Activated CD8-positive, alpha-beta T cell treated with anti-CD3 and anti-CD28 coated beads for 36 hours (primary cell): Measurements from ENCODE around the gene CANT1. TPM values are rescaled to one million over a fixed set of nuclear protein-coding genes. Genes with fewer than 3 reads are reported as not detected.

ENCODE experiments used
- ATAC-seq: fragments of 200-7000 bp; cut with Tn5 transposase; one replicate; pipeline ENCODE4 v1.10.0; 2021; ENCODE audit warnings: mild to moderate bottlenecking, moderate library complexity
- CTCF ChIA-PET: fragments of 350-600 bp; sonication (Branson Sonifier 250); formaldehyde crosslinking; loops from one replicate; lab custom pipeline; 2021; ENCODE audit warnings: antibody characterized with exemption; lab: Charles Lee
- POLR2A ChIA-PET: fragments of 350-600 bp; sonication (Branson Sonifier 250); formaldehyde crosslinking; loops from one replicate; lab custom pipeline; 2021; ENCODE audit warnings: antibody characterized with exemption; lab: Charles Lee
- DNase-seq: peaks from one replicate; pipeline ENCODE4 v3.0.0-alpha.2; 2020
- H3K27ac Mint-ChIP-seq: one replicate; pipeline ENCODE4 v1.8.0; 2021; ENCODE audit warnings: mild to moderate bottlenecking, mixed read lengths
- H3K27me3 Mint-ChIP-seq: one replicate; pipeline ENCODE4 v1.8.0; 2021; ENCODE audit warnings: mixed read lengths
- H3K36me3 Mint-ChIP-seq: one replicate; pipeline ENCODE4 v1.8.0; 2021; ENCODE audit warnings: low read depth, mixed read lengths
- H3K4me1 Mint-ChIP-seq: one replicate; pipeline ENCODE4 v1.8.0; 2021; ENCODE audit warnings: low read depth, mixed read lengths
- H3K4me3 Mint-ChIP-seq: one replicate; pipeline ENCODE4 v1.8.0; 2021; ENCODE audit warnings: mild to moderate bottlenecking, moderate library complexity, mixed read lengths
- H3K9me3 Mint-ChIP-seq: one replicate; pipeline ENCODE4 v1.8.0; 2021; ENCODE audit warnings: mixed read lengths
- intact Hi-C: fragments of 100-400 bp; cut with micrococcal nuclease; formaldehyde crosslinking; loops from one replicate; pipeline ENCODE4 v1.10.0; 2022
- total RNA-seq, 2 experiments: library from RNA; stranded (reverse); gene quantifications; one replicate each; pipeline ENCODE4 v1.2.3, GENCODE V29; 2021
- TF ChIP-seq, protein P1 (sequence below): fragments of 200-600 bp; IDR thresholded peaks from one replicate; pipeline ENCODE4 v1.8.0; 2022; ENCODE audit warnings: antibody characterized with exemption, mild to moderate bottlenecking

The CANT1 gene
- total RNA-seq, 2 experiments from 2014 or later = 41.4 to 48.2 TPM

DNA sequence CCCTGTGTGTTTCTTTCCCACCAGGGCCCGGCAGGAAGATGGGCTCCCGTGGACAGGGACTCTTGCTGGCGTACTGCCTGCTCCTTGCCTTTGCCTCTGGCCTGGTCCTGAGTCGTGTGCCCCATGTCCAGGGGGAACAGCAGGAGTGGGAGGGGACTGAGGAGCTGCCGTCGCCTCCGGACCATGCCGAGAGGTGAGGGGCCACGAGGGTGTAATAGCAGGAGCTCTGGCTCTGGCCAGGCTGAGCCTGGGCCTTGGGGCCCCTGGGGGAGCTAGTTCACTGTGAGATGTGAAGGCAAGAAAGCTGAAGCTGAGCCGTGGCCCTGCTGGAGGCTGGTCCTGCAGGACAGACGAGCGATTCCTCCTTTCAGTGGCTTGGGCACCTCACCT lies 34.4 kb upstream of the CANT1 start:
- CTCF ChIA-PET = interaction anchor here (0.8 to 3.2 kb wide), 9 partner anchors 10 to 350 kb away, joined by 3 to 35 read pairs (median 6); partner anchors contain the start of gene ENGASE
- POLR2A ChIA-PET = interaction anchor here (0.6 kb wide), 1 partner anchor 403 kb away, joined by 3 read pairs; no protein-coding TSS in a partner anchor
- ATAC-seq (no peak), DNase-seq (no peak)
- Mint-ChIP-seq H3K9me3 (no peaks in the 10 kb centered on the region), H3K27me3 (peaks cover 6% of the 10 kb centered on the region), H3K4me1 (no peaks in the 10 kb centered on the region), H3K4me3 (no peak overlapping the region), H3K27ac (no peak overlapping the region), H3K36me3 (no peaks in the 10 kb centered on the region)
- intact Hi-C loops = loop anchor here (10.0 kb wide), 1 partner anchor 351 kb away; no protein-coding TSS in a partner anchor
- TF ChIP-seq, protein P1, sequence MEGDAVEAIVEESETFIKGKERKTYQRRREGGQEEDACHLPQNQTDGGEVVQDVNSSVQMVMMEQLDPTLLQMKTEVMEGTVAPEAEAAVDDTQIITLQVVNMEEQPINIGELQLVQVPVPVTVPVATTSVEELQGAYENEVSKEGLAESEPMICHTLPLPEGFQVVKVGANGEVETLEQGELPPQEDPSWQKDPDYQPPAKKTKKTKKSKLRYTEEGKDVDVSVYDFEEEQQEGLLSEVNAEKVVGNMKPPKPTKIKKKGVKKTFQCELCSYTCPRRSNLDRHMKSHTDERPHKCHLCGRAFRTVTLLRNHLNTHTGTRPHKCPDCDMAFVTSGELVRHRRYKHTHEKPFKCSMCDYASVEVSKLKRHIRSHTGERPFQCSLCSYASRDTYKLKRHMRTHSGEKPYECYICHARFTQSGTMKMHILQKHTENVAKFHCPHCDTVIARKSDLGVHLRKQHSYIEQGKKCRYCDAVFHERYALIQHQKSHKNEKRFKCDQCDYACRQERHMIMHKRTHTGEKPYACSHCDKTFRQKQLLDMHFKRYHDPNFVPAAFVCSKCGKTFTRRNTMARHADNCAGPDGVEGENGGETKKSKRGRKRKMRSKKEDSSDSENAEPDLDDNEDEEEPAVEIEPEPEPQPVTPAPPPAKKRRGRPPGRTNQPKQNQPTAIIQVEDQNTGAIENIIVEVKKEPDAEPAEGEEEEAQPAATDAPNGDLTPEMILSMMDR = no peak

DNA sequence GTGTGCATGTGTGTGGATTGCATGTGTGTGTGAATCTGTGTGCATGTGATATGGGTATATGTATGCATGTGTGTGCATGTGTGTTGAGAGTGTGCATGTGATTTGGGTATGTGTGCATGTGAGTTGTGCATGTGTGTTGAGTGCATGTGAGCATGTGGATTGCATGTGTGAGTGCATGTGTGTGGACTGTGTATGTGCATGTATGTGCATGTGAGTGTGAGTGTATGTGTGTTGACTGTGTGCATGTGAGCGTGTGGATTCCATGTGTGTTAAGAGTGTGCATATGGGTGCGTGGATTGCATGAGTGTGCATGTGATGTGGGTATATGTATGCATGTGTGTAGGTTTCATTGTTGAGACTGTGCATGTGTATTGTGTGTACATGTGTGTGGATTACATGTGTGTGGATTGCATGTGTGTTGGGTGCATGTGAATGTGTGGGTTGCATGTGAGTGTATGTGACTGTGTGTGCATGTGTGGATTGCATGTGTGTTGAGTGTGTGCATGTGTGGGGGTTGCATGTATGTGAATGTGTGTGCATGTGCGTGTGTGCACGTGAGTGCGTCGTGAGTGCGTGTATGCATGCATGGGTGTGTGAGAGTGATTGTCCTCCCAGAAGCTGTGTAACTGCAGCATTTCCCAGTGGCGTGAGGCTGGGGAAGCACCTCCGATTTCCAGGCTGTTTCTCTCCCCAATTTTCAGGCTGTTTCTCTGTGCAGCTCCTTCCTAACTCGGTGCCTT lies 33.8 kb upstream of the CANT1 start:
- Mint-ChIP-seq H3K27ac (no peak overlapping the region), H3K27me3 (peaks cover 6% of the 10 kb centered on the region), H3K36me3 (no peaks in the 10 kb centered on the region), H3K4me3 (no peak overlapping the region), H3K9me3 (no peaks in the 10 kb centered on the region), H3K4me1 (no peaks in the 10 kb centered on the region)
- CTCF ChIA-PET = interaction anchor here (1.4 to 3.2 kb wide), 4 partner anchors 9 to 57 kb away, joined by 3 to 35 read pairs (median 14); partner anchors contain the start of gene ENGASE
- intact Hi-C loops = loop anchor here (10.0 kb wide), 1 partner anchor 351 kb away; no protein-coding TSS in a partner anchor
- ATAC-seq (no peak), DNase-seq (no peak)
- TF ChIP-seq, protein P1 = no peak
- POLR2A ChIA-PET = interaction anchor here (0.6 kb wide), 1 partner anchor 404 kb away, joined by 3 read pairs; no protein-coding TSS in a partner anchor

DNA sequence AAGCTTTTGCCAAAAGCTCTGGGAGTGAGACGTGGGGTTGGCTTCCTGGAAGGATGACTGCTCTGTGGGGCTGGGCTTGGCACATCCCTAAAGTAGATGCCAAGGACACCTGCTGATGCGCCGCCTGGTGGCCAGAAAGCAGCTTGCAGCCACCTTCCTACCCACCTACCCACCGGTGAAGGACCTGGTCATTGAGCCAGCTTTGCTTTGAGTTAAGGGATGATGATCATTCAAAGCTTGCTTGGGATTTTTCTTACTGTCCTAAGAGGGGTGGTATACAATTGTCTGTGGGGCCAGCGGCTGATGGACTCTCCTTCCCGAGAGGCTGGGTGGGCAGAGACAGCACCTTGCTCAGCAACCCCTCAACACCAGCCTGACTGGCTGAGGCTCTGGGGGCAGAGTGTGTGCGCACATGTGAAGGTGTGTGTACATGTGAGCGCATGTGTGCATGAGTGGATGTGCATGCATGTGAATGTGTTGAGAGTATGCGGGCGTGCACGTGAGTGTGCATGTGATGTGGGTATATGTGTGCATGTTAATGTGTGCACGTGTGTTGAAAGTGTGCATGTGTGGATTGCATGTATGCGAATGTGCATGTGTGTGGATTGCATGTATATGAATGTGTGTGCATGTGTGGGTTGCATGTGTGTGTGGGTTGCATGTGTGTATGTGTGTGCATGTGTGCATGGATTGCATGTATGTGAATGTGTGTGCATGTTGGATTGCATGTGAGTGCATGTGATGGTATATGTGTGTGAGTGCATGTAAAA lies 33.0 kb upstream of the CANT1 start:
- no peaks in the 10 kb centered on the region for H3K4me1 Mint-ChIP-seq
- intact Hi-C loops = loop anchor here (10.0 kb wide), 1 partner anchor 352 kb away; no protein-coding TSS in a partner anchor
- DNase-seq (peak; percentile 85), ATAC-seq (peak; percentile 68)
- no peak overlapping the region for H3K4me3 Mint-ChIP-seq
- H3K27me3 Mint-ChIP-seq = peaks cover 6% of the 10 kb centered on the region
- CTCF ChIA-PET = interaction anchor here (0.7 to 2.7 kb wide), 23 partner anchors 9 to 378 kb away, joined by 3 to 17 read pairs (median 4); no protein-coding TSS in a partner anchor
- H3K9me3 Mint-ChIP-seq = no peaks in the 10 kb centered on the region
- H3K27ac Mint-ChIP-seq = no peak overlapping the region
- H3K36me3 Mint-ChIP-seq = no peaks in the 10 kb centered on the region
- TF ChIP-seq, protein P1 = peak; percentile 80
- POLR2A ChIA-PET = interaction anchor here (0.7 kb wide), 1 partner anchor 90 kb away, joined by 3 read pairs; no protein-coding TSS in a partner anchor

DNA sequence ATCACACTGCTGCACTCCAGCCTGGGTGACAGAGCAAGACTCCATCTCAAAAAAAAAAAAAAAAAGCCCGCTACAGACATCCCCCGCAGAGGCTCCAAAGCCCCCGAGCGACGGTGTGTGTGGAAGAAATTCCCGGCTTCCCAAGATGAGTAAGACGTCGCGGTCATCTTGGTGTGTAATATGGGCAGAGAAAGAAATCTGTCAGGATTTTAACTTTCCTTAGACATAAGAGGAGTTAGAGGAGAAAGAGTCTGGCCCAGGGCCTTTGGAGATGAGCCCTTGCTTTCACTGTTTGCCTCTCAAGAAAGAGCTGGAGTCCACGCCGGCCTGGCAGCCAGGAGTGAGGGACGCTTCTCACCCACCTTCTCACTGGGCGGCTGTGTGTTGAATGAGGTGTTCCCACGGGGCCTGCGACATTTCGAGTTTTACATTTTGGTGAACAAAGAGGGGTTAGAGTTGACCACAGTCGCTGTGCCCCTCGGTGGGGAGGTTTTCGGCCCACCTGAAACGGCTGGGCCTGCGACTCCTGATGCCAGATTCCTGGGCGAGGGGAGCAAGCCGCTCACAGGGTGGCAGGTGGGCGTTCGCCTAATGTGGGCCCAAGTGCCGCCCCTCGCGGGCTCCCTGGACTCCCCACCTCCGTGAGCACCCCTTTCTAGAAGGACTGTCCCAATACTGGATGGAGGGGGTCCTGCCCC lies 32.3 kb upstream of the CANT1 start:
- ChIA-PET CTCF (interaction anchor here (0.7 to 2.7 kb wide), 23 partner anchors 9 to 377 kb away, joined by 3 to 17 read pairs (median 4); no protein-coding TSS in a partner anchor), POLR2A (interaction anchor here (0.7 kb wide), 1 partner anchor 90 kb away, joined by 3 read pairs; no protein-coding TSS in a partner anchor)
- peaks cover 6% of the 10 kb centered on the region for H3K27me3 Mint-ChIP-seq
- no peak for DNase-seq
- TF ChIP-seq, protein P1 = no peak
- ATAC-seq = no peak
- H3K4me3 Mint-ChIP-seq = no peak overlapping the region
- no peak overlapping the region for H3K27ac Mint-ChIP-seq
- intact Hi-C loops = loop anchor here (10.0 kb wide), 1 partner anchor 353 kb away; no protein-coding TSS in a partner anchor
- no peaks in the 10 kb centered on the region for H3K4me1 Mint-ChIP-seq
- no peaks in the 10 kb centered on the region for H3K9me3 Mint-ChIP-seq
- no peaks in the 10 kb centered on the region for H3K36me3 Mint-ChIP-seq
